A673 (cell line): Measurements from ENCODE around the gene DSC1. TPM values are rescaled to one million over a fixed set of nuclear protein-coding genes. Genes with fewer than 3 reads are reported as not detected.

ENCODE experiments used
- BruUV-seq: library from RNA; stranded (reverse); fragments of 400-500 nt; replicated peaks from 2 replicates; lab custom pipeline; 2021; lab: Mats Ljungman, UMichigan
- CTCF ChIA-PET: fragments of 300-600 bp; sonication (Branson Sonifier 250); formaldehyde crosslinking; loops from one replicate; lab custom pipeline; 2022; ENCODE audit warnings: antibody characterized with exemption; lab: Charles Lee
- POLR2A ChIA-PET: fragments of 300-600 bp; sonication (Branson Sonifier 250); formaldehyde crosslinking; loops from one replicate; lab custom pipeline; 2022; ENCODE audit warnings: antibody characterized with exemption; ENCODE audit not compliant: low non-redundant PET; lab: Charles Lee
- DNase-seq: peaks from one replicate; pipeline ENCODE4 v3.0.0-alpha.2; 2015; ENCODE audit warnings: low spot score
- H3K27ac ChIP-seq: fragments of 200-600 bp; sonication (generic); 2 replicates; pipeline ENCODE4 v1.5.1; 2016; ENCODE audit warnings: mixed run types, low read depth, mild to moderate bottlenecking, mixed read lengths, antibody characterized with exemption, low read length; ENCODE audit not compliant: poor library complexity, severe bottlenecking
- H3K27me3 ChIP-seq: fragments of 200-600 bp; sonication (generic); replicated peaks from 2 replicates; pipeline ENCODE4 v1.6.1; 2017; ENCODE audit warnings: mixed run types, low read depth, mild to moderate bottlenecking, mixed read lengths, antibody characterized with exemption, low read length; ENCODE audit not compliant: insufficient read depth, poor library complexity
- H3K36me3 ChIP-seq: fragments of 200-600 bp; sonication (generic); 2 replicates; pipeline ENCODE4 v1.6.1; 2016; ENCODE audit warnings: mixed run types, mild to moderate bottlenecking, mixed read lengths, antibody characterized with exemption, low read length; ENCODE audit not compliant: insufficient read depth, poor library complexity, severe bottlenecking
- H3K4me1 ChIP-seq: fragments of 200-600 bp; sonication (generic); 2 replicates; pipeline ENCODE4 v1.6.1; 2017; ENCODE audit warnings: mixed run types, mild to moderate bottlenecking, mixed read lengths, antibody characterized with exemption, low read length; ENCODE audit not compliant: insufficient read depth, poor library complexity, severe bottlenecking
- H3K4me3 ChIP-seq: fragments of 200-600 bp; sonication (generic); 2 replicates; pipeline ENCODE4 v1.5.1; 2016; ENCODE audit warnings: low read depth, mixed run types, mild to moderate bottlenecking, mixed read lengths, low read length; ENCODE audit not compliant: poor library complexity, severe bottlenecking
- H3K9me3 ChIP-seq: fragments of 200-600 bp; sonication (generic); 2 replicates; pipeline ENCODE4 v1.6.1; 2016; ENCODE audit warnings: mixed run types, low read depth, mild to moderate bottlenecking, mixed read lengths, antibody characterized with exemption, low read length; ENCODE audit not compliant: poor library complexity, severe bottlenecking
- EZH2 ChIP-seq: fragments of 200-600 bp; sonication (generic); IDR thresholded peaks from 2 replicates; pipeline ENCODE4 v1.6.1; 2017; ENCODE audit warnings: borderline replicate concordance, low read depth, mild to moderate bottlenecking, mixed read lengths, antibody characterized with exemption, low read length; ENCODE audit not compliant: poor library complexity, severe bottlenecking
- intact Hi-C: fragments of 100-400 bp; cut with micrococcal nuclease; formaldehyde crosslinking; loops from one replicate; pipeline ENCODE4 v1.10.0; 2022; ENCODE audit not compliant: unreplicated experiment
- total RNA-seq: library from RNA; stranded (reverse); gene quantifications from 2 replicates; pipeline ENCODE4 v1.2.3, GENCODE V29; 2021
- TF ChIP-seq, protein P1 (sequence below): fragments of 300-800, 200-600 bp; sonication (generic); conservative IDR thresholded peaks from 2 replicates; pipeline ENCODE4 v1.5.1; 2017; ENCODE audit warnings: low read depth, mild to moderate bottlenecking, antibody characterized with exemption, low read length, moderate library complexity, mixed read lengths

Gene DSC1
- total RNA-seq, 1 experiment from 2014 or later = not detected

GRCh38 chr18:31190919-31191318 lies 28.3 kb upstream of the DSC1 start:
- Histone ChIP-seq H3K27me3 (no peaks in the 10 kb centered on the region), H3K9me3 (no peaks in the 10 kb centered on the region), H3K27ac (no peak overlapping the region), H3K4me1 (no peaks in the 10 kb centered on the region), H3K36me3 (no peaks in the 10 kb centered on the region), H3K4me3 (no peak overlapping the region)
- POLR2A ChIA-PET = no interaction called here
- DNase-seq = no peak
- intact Hi-C loops = no loop called here
- no TSS peak for BruUV-seq
- TF ChIP-seq, protein P1, sequence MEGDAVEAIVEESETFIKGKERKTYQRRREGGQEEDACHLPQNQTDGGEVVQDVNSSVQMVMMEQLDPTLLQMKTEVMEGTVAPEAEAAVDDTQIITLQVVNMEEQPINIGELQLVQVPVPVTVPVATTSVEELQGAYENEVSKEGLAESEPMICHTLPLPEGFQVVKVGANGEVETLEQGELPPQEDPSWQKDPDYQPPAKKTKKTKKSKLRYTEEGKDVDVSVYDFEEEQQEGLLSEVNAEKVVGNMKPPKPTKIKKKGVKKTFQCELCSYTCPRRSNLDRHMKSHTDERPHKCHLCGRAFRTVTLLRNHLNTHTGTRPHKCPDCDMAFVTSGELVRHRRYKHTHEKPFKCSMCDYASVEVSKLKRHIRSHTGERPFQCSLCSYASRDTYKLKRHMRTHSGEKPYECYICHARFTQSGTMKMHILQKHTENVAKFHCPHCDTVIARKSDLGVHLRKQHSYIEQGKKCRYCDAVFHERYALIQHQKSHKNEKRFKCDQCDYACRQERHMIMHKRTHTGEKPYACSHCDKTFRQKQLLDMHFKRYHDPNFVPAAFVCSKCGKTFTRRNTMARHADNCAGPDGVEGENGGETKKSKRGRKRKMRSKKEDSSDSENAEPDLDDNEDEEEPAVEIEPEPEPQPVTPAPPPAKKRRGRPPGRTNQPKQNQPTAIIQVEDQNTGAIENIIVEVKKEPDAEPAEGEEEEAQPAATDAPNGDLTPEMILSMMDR = no peak
- TF ChIP-seq EZH2 = no peak
- CTCF ChIA-PET = no interaction called here

- TF ChIP-seq, protein P1 = no peak
- TF ChIP-seq EZH2 = no peak
- ChIA-PET CTCF (no interaction called here), POLR2A (no interaction called here)
- intact Hi-C loops = no loop called here
- Histone ChIP-seq H3K36me3 (no peaks in the 10 kb centered on the region), H3K27ac (no peak overlapping the region), H3K4me1 (no peaks in the 10 kb centered on the region), H3K9me3 (no peaks in the 10 kb centered on the region), H3K4me3 (no peak overlapping the region), H3K27me3 (no peaks in the 10 kb centered on the region)
- no peak for DNase-seq
- no TSS peak for BruUV-seq
Observed at GRCh38 chr18:31189757-31190156, 27.1 kb upstream of the DSC1 start.

- Histone ChIP-seq H3K4me1 (no peaks in the 10 kb centered on the region), H3K27me3 (no peaks in the 10 kb centered on the region), H3K36me3 (no peaks in the 10 kb centered on the region), H3K4me3 (no peak overlapping the region), H3K27ac (no peak overlapping the region), H3K9me3 (no peaks in the 10 kb centered on the region)
- no peak for DNase-seq
- intact Hi-C loops = no loop called here
- ChIA-PET CTCF (no interaction called here), POLR2A (no interaction called here)
- no peak for TF ChIP-seq EZH2
- TF ChIP-seq, protein P1 = no peak
- no TSS peak for BruUV-seq
Observed at GRCh38 chr18:31185186-31185950, 22.7 kb upstream of the DSC1 start.
